Right lobe of liver (tissue), 4 donors: ENCODE results near the gene SQSTM1.

Experiments used
- CTCF ChIP-seq, 4 donors: fragments of 200-600 bp in 3 of 4; fragments of 450-650 bp in 1 of 4; IDR thresholded peaks; one replicate each; pipeline versions ENCODE4 v1.5.1 to v1.8.0; 2016 to 2022; ENCODE audit warnings: antibody characterized with exemption in 4 of 4, mild to moderate bottlenecking in 2 of 4
- POLR2A ChIP-seq: fragments of 450-650 bp; IDR thresholded peaks from one replicate; pipeline ENCODE4 v1.6.1; 2017; ENCODE audit warnings: antibody characterized with exemption, mild to moderate bottlenecking
- donor health status: DM: no; HTN: no; CAD: no.
- donor health status: DM: no; HTN: no; CAD: no.
- donor health status: DM: no; HTN: yes; CAD: no.

GRCh38 chr5:179802950-179803562 is 17.6 kb upstream of the SQSTM1 start:
- TF ChIP-seq CTCF (IDR thresholded peaks at IDR 0.05) (no peak), POLR2A (no peak)
